Uterus (tissue), 2 donors: ENCODE measurements around the gene SLC9A1.

Experiments
- POLR2A ChIP-seq, 2 donors: fragments of 450-650 bp; IDR thresholded peaks; one replicate each; pipeline ENCODE4 v1.6.1; 2016; ENCODE audit warnings: antibody characterized with exemption in 2 of 2, mild to moderate bottlenecking in 1 of 2, moderate library complexity in 1 of 2
- TF ChIP-seq, protein P1 (sequence below), 4 experiments: fragments of 200-600 bp in 2 of 4; fragments of 450-650 bp in 2 of 4; sonication (generic) in 2 of 4; IDR thresholded peaks; one replicate each; pipeline ENCODE4 v1.5.1; 2016 to 2019; ENCODE audit warnings: antibody characterized with exemption in 4 of 4, mild to moderate bottlenecking in 2 of 4, moderate library complexity in 1 of 4

- peak; percentile 93 to 99 for TF ChIP-seq POLR2A (IDR thresholded peaks at IDR 0.05)
- TF ChIP-seq, protein P1, sequence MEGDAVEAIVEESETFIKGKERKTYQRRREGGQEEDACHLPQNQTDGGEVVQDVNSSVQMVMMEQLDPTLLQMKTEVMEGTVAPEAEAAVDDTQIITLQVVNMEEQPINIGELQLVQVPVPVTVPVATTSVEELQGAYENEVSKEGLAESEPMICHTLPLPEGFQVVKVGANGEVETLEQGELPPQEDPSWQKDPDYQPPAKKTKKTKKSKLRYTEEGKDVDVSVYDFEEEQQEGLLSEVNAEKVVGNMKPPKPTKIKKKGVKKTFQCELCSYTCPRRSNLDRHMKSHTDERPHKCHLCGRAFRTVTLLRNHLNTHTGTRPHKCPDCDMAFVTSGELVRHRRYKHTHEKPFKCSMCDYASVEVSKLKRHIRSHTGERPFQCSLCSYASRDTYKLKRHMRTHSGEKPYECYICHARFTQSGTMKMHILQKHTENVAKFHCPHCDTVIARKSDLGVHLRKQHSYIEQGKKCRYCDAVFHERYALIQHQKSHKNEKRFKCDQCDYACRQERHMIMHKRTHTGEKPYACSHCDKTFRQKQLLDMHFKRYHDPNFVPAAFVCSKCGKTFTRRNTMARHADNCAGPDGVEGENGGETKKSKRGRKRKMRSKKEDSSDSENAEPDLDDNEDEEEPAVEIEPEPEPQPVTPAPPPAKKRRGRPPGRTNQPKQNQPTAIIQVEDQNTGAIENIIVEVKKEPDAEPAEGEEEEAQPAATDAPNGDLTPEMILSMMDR (IDR thresholded peaks at IDR 0.05): peak; percentile 74 to 87 (median 80)
Measured at GRCh38 chr1:27154991-27155781, at the start of gene SLC9A1.
